Neural progenitor cell (in vitro differentiated cells): ENCODE measurements around the gene GNAQ. TPM values are rescaled to one million over a fixed set of nuclear protein-coding genes. Genes with fewer than 3 reads are reported as not detected.

ENCODE experiments used
- DNase-seq: peaks from one replicate; pipeline ENCODE4 v3.0.0-alpha.2; 2016; ENCODE audit warnings: low spot score
- H2AFZ ChIP-seq: fragments of 200-600 bp; sonication (generic); replicated peaks from 2 replicates; pipeline ENCODE4 v1.6.1; 2016; ENCODE audit warnings: antibody characterized with exemption
- H3F3A ChIP-seq: fragments of 200-600 bp; sonication (generic); 2 replicates; pipeline ENCODE4 v1.6.1; 2016; ENCODE audit warnings: antibody characterized with exemption, low read depth
- H3K27ac ChIP-seq: fragments of 200-600 bp; sonication (generic); 2 replicates; pipeline ENCODE4 v1.5.1; 2016; ENCODE audit warnings: mild to moderate bottlenecking
- H3K27me3 ChIP-seq: fragments of 200-600 bp; sonication (generic); 2 replicates; pipeline ENCODE4 v1.6.1; 2016; ENCODE audit warnings: mild to moderate bottlenecking, moderate library complexity
- H3K36me3 ChIP-seq: fragments of 200-600 bp; sonication (generic); 2 replicates; pipeline ENCODE4 v1.5.1; 2016
- H3K4me1 ChIP-seq: fragments of 200-600 bp; sonication (generic); 2 replicates; pipeline ENCODE4 v1.6.1; 2016; ENCODE audit warnings: mixed run types
- H3K4me2 ChIP-seq: fragments of 200-600 bp; sonication (generic); 2 replicates; pipeline ENCODE4 v1.6.1; 2016
- H3K4me3 ChIP-seq: fragments of 200-600 bp; sonication (generic); 2 replicates; pipeline ENCODE4 v1.5.1; 2016
- H3K79me2 ChIP-seq: fragments of 200-600 bp; sonication (generic); 2 replicates; pipeline ENCODE4 v1.6.1; 2016; ENCODE audit warnings: low read depth
- H3K9ac ChIP-seq: fragments of 200-600 bp; sonication (generic); 2 replicates; pipeline ENCODE4 v1.6.1; 2016
- H3K9me3 ChIP-seq: fragments of 200-600 bp; sonication (generic); 2 replicates; pipeline ENCODE4 v1.5.1; 2016; ENCODE audit warnings: low read depth
- H4K20me1 ChIP-seq: fragments of 200-600 bp; sonication (generic); 2 replicates; pipeline ENCODE4 v1.6.1; 2016; ENCODE audit warnings: low read depth
- H3K27ac Mint-ChIP-seq: 3 replicates; pipeline ENCODE4 v1.8.0; 2021; ENCODE audit warnings: mixed read lengths
- H3K27me3 Mint-ChIP-seq: 2 replicates; pipeline ENCODE4 v1.8.0; 2022; ENCODE audit warnings: low read depth, mild to moderate bottlenecking, inconsistent platforms, moderate library complexity, mixed read lengths; ENCODE audit not compliant: insufficient read depth
- H3K36me3 Mint-ChIP-seq: 3 replicates; pipeline ENCODE4 v1.8.0; 2021; ENCODE audit warnings: mixed read lengths
- H3K4me1 Mint-ChIP-seq: 3 replicates; pipeline ENCODE4 v1.8.0; 2021; ENCODE audit warnings: mixed read lengths
- H3K4me3 Mint-ChIP-seq: 3 replicates; pipeline ENCODE4 v1.8.0; 2021; ENCODE audit warnings: mild to moderate bottlenecking, moderate library complexity, mixed read lengths
- H3K9me3 Mint-ChIP-seq: 3 replicates; pipeline ENCODE4 v1.8.0; 2020; ENCODE audit warnings: mixed read lengths
- EZH2 ChIP-seq: fragments of 200-600 bp; sonication (generic); IDR thresholded peaks from 2 replicates; pipeline ENCODE4 v1.6.1; 2017; ENCODE audit warnings: antibody characterized with exemption, mild to moderate bottlenecking, moderate library complexity
- EZH2phosphoT487 ChIP-seq: fragments of 200-600 bp; sonication (generic); IDR thresholded peaks from 2 replicates; pipeline ENCODE4 v1.6.1; 2017; ENCODE audit warnings: antibody characterized with exemption
- total RNA-seq: library from RNA; depleted of rRNA; stranded (reverse); fragments of >200 nt; gene quantifications from 2 replicates; pipeline ENCODE4 v1.2.3, GENCODE V29; 2015; ENCODE audit warnings: low replicate concordance
- TF ChIP-seq, protein P1 (sequence below): fragments of 200-600 bp; sonication (generic); IDR thresholded peaks from 2 replicates; pipeline ENCODE4 v1.5.1; 2017; ENCODE audit warnings: antibody characterized with exemption, mild to moderate bottlenecking

The GNAQ gene
- total RNA-seq, 1 donor from 2014 or later: 87.9 TPM

DNA sequence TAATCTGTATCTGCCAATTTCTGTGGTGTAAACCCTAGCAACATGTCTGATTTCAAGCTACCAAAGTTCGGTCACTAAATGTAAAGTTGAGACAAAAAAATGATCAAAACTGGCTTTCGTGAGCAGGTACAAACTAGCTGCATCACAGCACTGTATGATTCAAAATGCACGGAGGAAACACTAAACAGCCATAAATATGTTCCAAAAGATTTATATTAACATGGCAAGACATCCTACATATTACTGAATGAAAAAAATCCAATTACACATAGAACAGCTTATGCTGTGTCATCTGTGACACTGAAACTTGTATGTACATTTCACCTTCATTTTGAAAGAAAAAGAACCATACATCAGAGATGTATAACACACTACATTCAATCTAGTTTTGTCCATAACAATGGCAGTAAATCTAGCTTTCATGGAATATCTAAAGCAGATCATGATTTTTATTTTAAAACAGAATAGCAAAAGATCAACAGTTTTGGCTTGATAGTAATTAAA is 14.4 kb downstream of the GNAQ start:
- no peak overlapping the region for H3K4me3 ChIP-seq
- no peak overlapping the region for H3K27ac Mint-ChIP-seq
- no peak overlapping the region for H3K9ac ChIP-seq
- H3K9me3 Mint-ChIP-seq: peaks cover 5% of the 10 kb centered on the region
- H3K4me1 ChIP-seq: peaks cover 10% of the 10 kb centered on the region
- peaks cover 66% of the 10 kb centered on the region for H4K20me1 ChIP-seq
- H2AFZ ChIP-seq: no peak overlapping the region
- H3K9me3 ChIP-seq: no peaks in the 10 kb centered on the region
- H3K27ac ChIP-seq: no peak overlapping the region
- H3K79me2 ChIP-seq: peaks cover 100% of the 10 kb centered on the region
- no peak overlapping the region for H3K4me3 Mint-ChIP-seq
- DNase-seq: no peak
- H3K4me2 ChIP-seq: no peak overlapping the region
- H3K36me3 Mint-ChIP-seq: peaks cover 32% of the 10 kb centered on the region
- TF ChIP-seq EZH2 (no peak), EZH2phosphoT487 (no peak)
- TF ChIP-seq, protein P1, sequence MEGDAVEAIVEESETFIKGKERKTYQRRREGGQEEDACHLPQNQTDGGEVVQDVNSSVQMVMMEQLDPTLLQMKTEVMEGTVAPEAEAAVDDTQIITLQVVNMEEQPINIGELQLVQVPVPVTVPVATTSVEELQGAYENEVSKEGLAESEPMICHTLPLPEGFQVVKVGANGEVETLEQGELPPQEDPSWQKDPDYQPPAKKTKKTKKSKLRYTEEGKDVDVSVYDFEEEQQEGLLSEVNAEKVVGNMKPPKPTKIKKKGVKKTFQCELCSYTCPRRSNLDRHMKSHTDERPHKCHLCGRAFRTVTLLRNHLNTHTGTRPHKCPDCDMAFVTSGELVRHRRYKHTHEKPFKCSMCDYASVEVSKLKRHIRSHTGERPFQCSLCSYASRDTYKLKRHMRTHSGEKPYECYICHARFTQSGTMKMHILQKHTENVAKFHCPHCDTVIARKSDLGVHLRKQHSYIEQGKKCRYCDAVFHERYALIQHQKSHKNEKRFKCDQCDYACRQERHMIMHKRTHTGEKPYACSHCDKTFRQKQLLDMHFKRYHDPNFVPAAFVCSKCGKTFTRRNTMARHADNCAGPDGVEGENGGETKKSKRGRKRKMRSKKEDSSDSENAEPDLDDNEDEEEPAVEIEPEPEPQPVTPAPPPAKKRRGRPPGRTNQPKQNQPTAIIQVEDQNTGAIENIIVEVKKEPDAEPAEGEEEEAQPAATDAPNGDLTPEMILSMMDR: no peak
- peaks cover 15% of the 10 kb centered on the region for H3K4me1 Mint-ChIP-seq
- no peaks in the 10 kb centered on the region for H3K27me3 Mint-ChIP-seq
- H3K27me3 ChIP-seq: no peaks in the 10 kb centered on the region
- H3K36me3 ChIP-seq: no peaks in the 10 kb centered on the region
- H3F3A ChIP-seq: no peaks in the 10 kb centered on the region

DNA sequence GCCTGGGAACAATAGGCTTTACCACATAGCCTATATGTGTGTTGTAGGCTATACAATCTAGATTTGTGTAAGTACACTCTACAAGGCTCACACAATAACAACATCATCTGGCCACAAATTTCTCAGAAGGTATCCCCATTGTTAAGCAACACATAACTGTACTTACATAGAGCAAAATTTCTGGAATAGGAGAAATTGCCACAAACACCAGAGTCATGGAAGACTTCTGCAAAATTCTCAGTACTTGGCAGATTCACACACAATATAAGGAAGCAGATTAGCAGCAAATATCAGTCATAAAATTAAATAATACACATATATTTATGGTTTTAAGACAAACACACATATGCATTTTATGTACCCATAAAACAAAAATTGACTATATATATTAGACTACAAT is 16.4 kb downstream of the GNAQ start:
- H3K4me1 ChIP-seq: no peaks in the 10 kb centered on the region
- no peaks in the 10 kb centered on the region for H3F3A ChIP-seq
- no peak overlapping the region for H3K4me3 ChIP-seq
- no peaks in the 10 kb centered on the region for H3K27me3 Mint-ChIP-seq
- no peak overlapping the region for H3K27ac ChIP-seq
- no peaks in the 10 kb centered on the region for H3K36me3 ChIP-seq
- no peaks in the 10 kb centered on the region for H3K9me3 ChIP-seq
- peaks cover 2% of the 10 kb centered on the region for H3K4me1 Mint-ChIP-seq
- H3K36me3 Mint-ChIP-seq: peaks cover 33% of the 10 kb centered on the region
- no peak overlapping the region for H2AFZ ChIP-seq
- peaks cover 100% of the 10 kb centered on the region for H3K79me2 ChIP-seq
- peaks cover 10% of the 10 kb centered on the region for H3K9me3 Mint-ChIP-seq
- no peak overlapping the region for H3K4me2 ChIP-seq
- TF ChIP-seq, protein P1: no peak
- TF ChIP-seq EZH2 (no peak), EZH2phosphoT487 (no peak)
- H3K4me3 Mint-ChIP-seq: no peak overlapping the region
- H3K27ac Mint-ChIP-seq: no peak overlapping the region
- H3K9ac ChIP-seq: no peak overlapping the region
- H4K20me1 ChIP-seq: peaks cover 69% of the 10 kb centered on the region
- H3K27me3 ChIP-seq: no peaks in the 10 kb centered on the region
- DNase-seq: no peak

DNA sequence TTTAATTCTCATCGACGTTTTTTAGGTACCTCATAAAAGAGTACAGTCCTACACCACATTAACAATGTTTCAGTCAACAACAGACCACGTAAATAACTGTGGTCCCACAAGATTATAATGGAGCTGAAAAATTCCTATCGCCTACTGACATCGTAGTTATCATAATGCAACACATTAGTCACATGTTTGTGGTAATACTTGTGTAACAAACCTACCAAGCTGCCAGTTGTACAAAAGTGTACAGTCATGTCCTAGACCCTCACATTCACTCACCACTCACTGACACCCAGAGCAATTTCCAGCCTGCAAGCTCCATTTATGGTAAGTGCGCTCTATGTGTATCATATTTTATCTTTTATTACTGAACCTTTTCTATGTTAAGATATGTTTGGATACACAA is 16.8 kb downstream of the GNAQ start:
- H3K79me2 ChIP-seq: peaks cover 100% of the 10 kb centered on the region
- no peaks in the 10 kb centered on the region for H3K9me3 ChIP-seq
- no peak overlapping the region for H2AFZ ChIP-seq
- no peak overlapping the region for H3K9ac ChIP-seq
- no peaks in the 10 kb centered on the region for H3K36me3 ChIP-seq
- Mint-ChIP-seq H3K36me3 (peaks cover 31% of the 10 kb centered on the region), H3K9me3 (peaks cover 10% of the 10 kb centered on the region), H3K27ac (no peak overlapping the region), H3K27me3 (no peaks in the 10 kb centered on the region), H3K4me3 (no peak overlapping the region), H3K4me1 (no peaks in the 10 kb centered on the region)
- no peak for DNase-seq
- TF ChIP-seq EZH2phosphoT487 (no peak), EZH2 (no peak)
- TF ChIP-seq, protein P1: no peak
- H3K27ac ChIP-seq: no peak overlapping the region
- H3K27me3 ChIP-seq: no peaks in the 10 kb centered on the region
- H4K20me1 ChIP-seq: peaks cover 73% of the 10 kb centered on the region
- no peaks in the 10 kb centered on the region for H3K4me1 ChIP-seq
- no peak overlapping the region for H3K4me2 ChIP-seq
- no peaks in the 10 kb centered on the region for H3F3A ChIP-seq
- H3K4me3 ChIP-seq: no peak overlapping the region
